ENCODE data around the gene ZBED1.

Gene ZBED1

GRCh38 chrX:2449135-2449886, 51.5 kb downstream of the ZBED1 start:
- no peak overlapping the region for H3K27ac ChIP-seq
- TF ChIP-seq CTCF (IDR thresholded peaks at IDR 0.05) (no peak), ZFX (IDR thresholded peaks at IDR 0.05; ENCODE audit: borderline replicate concordance) (no peak)

- TF ChIP-seq CTCF (IDR thresholded peaks at IDR 0.05) (no peak), ZFX (IDR thresholded peaks at IDR 0.05; ENCODE audit: borderline replicate concordance) (no peak)
- no peak overlapping the region for H3K27ac ChIP-seq
Observed at GRCh38 chrX:2447484-2447883, 53.3 kb downstream of the ZBED1 start.

- TF ChIP-seq ZFX (IDR thresholded peaks at IDR 0.05; ENCODE audit: borderline replicate concordance) = no peak
- no peak for TF ChIP-seq CTCF (IDR thresholded peaks at IDR 0.05)
- no peak overlapping the region for H3K27ac ChIP-seq
Observed at GRCh38 chrX:2446815-2447214, 54.0 kb downstream of the ZBED1 start.

GRCh38 chrX:2445662-2446623, 54.8 kb downstream of the ZBED1 start:
- no peak overlapping the region for H3K27ac ChIP-seq
- no peak for TF ChIP-seq CTCF (IDR thresholded peaks at IDR 0.05)
- TF ChIP-seq ZFX (IDR thresholded peaks at IDR 0.05; ENCODE audit: borderline replicate concordance) = no peak

- no peak overlapping the region for H3K27ac ChIP-seq
- TF ChIP-seq CTCF (IDR thresholded peaks at IDR 0.05) (no peak), ZFX (IDR thresholded peaks at IDR 0.05; ENCODE audit: borderline replicate concordance) (no peak)
Observed at GRCh38 chrX:2442694-2443093, 58.1 kb downstream of the ZBED1 start.

- no peak overlapping the region for H3K27ac ChIP-seq
- TF ChIP-seq ZFX (IDR thresholded peaks at IDR 0.05; ENCODE audit: borderline replicate concordance) (no peak), CTCF (IDR thresholded peaks at IDR 0.05) (no peak)
Observed at GRCh38 chrX:2441466-2441865, 59.3 kb downstream of the ZBED1 start.

GRCh38 chrX:2439613-2440012, 61.2 kb downstream of the ZBED1 start:
- TF ChIP-seq CTCF (IDR thresholded peaks at IDR 0.05) = no peak
- TF ChIP-seq ZFX (IDR thresholded peaks at IDR 0.05; ENCODE audit: borderline replicate concordance) = no peak
- H3K27ac ChIP-seq = no peak overlapping the region
